HG03439 (cell line): ENCODE results near the gene MCC.

ENCODE experiments used
- ATAC-seq: cut with Tn5 transposase; IDR thresholded peaks from one replicate; pipeline ENCODE4 v1.9.1; 2021; ENCODE audit warnings: mild to moderate bottlenecking, moderate library complexity; ENCODE audit not compliant: unreplicated experiment

Gene MCC

DNA sequence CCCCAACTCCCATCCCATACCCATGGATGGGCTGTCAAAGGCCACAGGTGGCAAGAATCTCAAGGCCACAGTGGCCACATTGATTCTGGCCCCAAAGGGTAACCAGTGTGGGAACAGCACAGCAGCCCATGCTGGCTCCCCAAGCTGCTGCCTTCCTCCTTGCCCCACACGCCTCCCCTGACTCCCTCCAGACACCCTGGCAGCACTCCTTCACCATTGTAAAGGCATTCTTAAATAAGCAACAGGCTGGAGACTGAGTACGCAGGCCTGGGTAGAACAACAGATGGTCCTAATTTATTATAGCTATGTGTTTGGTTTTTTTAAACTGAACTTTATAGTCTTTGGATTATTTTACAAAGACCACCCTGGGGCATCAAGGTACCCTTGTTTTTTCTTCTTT, 212.3 kb downstream of the MCC start:
- ATAC-seq, result no peak

DNA sequence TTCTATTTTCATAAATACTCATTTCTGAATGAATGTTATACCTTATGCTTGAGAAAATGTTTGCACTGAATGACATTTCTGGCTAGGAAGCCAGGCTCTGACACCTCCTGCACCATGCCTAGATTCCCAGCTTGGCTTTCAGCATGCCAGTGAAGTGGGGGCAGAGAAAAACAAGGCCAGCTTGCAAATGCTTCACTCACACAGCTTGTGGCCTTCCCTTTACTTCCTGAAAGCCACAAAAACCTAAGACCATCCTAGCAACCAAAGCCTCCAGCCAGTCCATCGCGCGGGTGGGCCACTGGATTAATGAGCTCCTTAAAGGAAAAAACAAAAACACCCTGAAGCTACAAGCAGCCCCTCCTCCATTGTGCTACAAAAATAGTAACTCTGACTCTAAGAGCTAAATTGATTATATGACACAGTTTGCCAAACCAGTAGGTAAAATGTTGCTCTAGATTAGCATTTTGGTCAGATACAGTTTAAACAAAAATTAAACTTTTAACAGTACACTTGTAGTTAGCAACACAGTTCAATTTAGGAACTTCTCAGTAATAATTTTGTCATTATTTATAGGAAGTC, 213.3 kb downstream of the MCC start:
- ATAC-seq, result no peak

DNA sequence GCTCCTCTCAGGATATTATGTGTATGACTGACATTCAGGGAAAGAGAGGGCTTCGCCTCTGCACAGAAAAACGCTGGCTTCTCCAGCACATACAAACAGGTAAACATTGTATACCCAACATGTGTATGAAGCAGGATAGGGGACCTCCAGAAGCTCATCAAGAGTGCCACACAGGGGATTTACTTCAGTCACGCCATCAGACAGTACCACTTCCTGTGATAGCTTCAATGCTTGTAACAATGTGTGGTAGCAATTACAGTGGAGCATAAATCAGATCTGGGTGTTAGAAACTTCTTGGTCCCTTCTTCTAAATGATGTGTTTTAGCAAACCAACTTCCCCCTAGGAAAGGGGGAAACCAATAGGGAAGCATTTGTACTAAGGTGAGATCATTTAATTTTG, 214.3 kb downstream of the MCC start:
- no peak for ATAC-seq

DNA sequence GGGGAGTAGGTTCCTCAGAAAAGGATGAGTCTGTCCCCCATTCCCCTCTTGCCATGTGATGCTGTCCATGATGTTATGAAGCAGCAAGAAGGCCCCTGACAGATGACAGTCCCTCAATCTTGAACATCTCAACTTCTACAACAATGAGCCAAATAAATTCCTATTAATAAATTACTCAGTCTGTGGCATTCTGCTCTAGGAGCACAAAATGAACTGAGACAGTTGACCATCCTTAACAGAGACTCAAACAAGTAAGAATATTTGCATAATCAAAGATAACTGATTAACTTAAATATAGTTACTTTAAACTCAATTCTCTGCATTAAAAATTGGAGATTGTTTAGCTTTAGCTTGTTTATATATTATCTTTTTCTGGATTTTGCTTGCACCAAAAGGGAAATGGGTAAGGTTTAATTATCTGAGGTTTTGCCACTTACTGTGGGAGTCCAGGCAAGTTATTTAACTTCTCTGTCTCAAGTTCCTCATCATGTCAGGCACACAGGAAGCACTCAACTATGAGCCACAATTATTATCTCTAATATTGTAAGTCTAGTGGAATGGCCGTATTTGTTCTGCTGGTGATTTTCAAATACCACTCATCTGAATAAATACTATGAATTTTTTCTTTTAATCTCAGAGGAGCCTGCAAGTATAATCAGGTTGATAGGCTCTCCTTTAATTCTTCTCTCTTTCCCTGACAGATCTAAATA, 216.4 kb downstream of the MCC start:
- ATAC-seq, result no peak

DNA sequence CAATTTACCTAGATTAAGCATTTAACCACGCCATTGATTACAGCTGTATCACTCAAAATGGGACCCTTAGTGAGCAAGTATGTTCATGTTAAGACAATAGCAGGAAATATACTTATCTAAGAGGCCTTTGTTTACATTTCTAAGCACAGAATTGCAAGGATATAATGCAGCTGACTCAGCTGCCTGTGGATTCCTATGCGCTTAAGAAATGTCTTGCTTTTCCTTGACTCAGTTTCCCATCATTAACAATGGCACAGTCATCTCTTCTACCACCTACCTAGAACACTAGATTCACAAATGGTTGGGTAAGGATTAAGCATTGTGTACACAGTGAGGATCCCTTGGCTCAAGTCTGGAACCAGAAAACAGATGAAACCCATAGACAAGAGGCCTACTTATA, 217.2 kb downstream of the MCC start:
- no peak for ATAC-seq

DNA sequence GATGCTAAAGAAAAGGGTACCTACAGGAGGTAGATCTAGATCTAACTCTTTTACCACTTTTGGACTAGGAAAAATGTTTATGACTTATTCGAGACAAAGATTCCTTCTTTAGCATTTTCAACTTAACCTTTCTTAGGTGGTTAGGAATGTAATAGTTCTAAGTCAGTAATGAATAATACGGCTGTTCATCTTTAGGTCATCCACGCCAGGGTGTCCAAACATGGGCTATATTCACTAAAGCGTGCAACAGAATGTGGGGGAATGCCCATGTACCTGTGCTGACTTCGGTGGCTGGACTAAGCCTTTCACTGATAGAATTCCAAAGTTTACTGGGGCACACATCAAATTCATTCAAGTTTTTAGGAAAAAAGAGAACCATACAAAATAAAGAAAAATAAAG, 218.2 kb downstream of the MCC start:
- no peak for ATAC-seq

DNA sequence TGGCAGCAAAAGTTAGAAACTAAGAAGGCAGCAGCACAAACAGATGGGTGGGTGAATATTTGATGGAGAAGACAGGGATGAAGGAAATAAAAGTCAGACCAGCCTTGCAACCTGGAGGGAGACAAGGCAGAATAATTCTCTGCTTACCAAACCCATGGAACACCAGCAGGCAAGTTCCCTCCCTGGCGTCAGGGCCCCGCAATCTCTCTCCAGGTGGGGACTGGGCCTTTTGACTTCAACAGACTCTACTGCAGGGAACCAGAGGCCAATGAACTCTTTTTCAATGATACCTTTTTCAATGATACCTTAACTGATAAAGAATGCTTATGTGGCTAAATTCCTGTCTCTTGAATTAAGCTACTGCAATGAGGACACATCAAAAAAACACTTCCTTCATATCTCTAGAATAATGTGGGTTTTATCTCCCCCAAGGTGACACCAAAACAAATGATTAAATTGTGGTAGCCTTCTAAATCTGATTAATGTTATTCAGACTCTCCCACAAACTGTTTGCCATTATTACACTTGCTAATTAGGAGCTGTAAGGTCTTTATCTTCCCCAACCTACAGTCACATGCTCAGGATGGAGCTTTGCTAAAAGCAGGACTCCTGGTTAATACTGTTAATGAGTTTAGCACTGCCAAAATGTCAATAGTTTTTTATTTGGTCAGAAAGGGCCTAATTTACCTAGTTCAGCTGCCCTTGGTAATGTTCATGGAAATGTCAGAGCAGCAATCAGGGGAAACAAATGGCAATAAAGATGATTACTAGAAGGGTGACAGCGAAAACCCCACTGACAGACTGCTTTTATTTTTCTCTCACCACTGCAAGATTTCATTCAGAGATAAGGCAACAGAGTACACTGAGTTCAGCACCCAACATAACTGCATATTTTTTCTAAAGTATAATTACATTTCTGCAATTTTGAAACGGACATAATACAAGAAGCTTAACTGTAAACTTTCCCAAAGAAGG, 218.9 kb downstream of the MCC start:
- no peak for ATAC-seq

DNA sequence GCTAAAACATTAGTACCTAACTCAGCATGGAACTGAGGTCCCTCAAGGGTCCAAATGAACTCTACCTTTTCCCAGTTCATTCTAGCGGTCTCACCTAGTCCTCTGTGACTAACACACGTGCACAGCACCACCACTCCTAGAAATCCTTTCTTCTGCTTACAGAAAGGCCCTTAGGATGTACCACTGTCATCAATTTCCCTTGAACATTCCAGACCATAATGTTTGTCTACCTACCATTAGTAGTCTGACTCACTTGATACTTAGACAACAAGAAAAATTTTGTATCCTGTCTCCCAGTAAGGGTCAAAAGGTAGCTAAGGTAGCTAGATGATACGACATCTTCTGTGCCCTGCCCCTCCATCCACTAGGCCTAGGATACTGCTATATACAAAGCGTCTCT, 220.0 kb downstream of the MCC start:
- no peak for ATAC-seq

DNA sequence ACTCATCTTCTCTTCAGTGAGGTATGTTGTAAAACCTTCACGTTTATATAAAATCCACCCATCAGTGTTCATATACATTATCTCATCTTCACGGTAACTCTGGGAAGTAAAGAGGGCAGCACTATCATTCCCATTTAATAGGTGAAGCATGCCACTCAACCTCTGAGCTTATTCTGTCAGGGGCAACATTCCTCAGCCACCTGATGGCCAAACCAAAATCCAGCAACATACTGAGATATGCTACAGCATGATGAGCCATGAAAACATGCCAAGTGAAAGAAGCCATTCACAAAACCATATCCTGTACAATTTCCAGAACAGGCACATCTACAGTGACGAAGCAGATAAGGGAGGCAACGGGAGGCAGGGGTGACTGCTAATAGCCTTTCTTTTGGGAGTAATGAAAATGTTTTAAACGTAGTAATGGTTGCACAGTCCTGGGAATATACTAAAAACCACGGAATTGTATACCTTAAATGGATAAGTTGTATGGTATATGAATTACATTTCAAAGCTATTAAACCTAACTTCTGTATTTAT, 220.8 kb downstream of the MCC start:
- ATAC-seq, result no peak

DNA sequence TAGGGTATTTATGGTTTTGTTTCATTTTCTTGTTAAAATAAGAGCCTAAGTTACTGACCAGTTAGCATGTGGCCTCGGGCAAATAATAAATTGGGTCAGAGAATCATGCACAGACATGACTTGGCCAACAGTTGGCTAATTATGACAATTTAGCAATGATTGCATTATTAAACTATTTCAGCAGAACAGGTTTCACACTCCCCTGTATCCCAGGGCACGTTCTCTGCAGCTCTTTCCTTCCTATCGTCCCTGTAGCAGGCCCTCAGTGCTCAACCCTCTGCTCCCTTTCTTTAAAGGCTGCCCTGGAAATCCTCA, 221.4 kb downstream of the MCC start:
- ATAC-seq, result no peak

DNA sequence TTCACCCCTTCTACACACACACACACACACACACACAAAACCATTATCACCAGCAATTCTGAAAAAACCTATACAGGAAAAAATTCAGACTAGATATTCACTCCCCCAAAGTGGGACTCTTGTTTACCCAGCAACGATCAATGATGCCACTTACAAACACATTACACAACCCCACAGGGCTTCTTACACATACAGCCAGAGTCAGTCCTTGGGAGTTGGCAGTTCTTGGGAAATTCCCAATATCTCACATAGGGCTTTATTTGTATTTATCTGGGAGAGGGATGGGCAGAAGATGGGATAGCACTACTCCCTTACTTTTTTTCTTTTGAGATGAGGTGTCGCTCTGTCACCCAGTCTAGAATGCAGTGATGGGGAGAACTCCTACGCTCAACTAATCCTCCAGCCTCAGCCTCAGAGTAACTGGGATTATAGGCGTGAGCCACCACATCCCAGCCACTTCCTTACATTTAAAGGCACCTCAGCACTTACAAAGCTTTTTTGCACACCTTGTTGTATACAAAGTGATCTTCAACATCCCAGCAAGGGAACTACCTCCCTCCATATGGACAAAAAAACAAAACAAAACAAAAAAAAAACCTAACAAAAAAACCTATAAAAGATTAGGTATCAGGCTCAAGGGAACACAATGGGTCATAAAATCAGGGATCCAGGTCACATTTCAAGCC, 221.9 kb downstream of the MCC start:
- no peak for ATAC-seq

DNA sequence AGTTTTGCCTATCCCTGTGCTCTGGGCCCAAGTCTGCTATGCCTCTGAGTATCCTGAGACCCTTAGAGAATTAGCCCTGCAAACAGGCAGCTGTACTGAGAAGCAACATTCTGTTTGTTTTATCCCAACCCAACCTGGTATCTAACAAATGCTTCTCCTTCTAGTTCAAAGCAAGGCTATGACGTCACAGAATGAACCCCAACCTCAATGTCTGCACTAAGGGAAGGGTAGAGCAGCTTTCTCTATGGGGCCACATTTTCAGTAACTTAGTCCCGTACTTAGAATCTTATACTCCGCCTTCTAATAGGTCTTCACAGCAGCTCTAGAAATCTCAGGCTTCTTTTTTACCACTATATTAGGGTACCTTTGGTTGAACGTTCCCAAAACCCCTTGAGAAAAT, 223.1 kb downstream of the MCC start:
- no peak for ATAC-seq

DNA sequence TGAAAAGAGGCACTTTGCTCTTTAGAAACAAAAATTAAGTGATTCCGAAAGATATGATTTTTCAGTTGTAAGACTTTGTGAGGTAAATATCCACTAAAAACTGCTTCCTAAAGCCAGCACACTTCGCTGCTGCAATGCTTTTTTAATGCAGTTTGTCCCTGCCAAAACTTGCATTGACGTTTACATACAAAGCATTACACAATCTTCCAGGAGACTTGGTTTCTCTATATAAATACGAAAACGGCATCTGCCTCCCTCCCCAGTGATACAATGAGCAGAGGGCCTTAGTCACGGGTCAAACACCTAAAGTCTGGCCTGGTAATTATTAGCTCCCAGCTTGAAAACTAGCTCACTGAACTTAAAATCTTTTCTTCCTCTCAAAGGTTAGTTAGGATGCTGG, 224.2 kb downstream of the MCC start:
- ATAC-seq, result no peak

DNA sequence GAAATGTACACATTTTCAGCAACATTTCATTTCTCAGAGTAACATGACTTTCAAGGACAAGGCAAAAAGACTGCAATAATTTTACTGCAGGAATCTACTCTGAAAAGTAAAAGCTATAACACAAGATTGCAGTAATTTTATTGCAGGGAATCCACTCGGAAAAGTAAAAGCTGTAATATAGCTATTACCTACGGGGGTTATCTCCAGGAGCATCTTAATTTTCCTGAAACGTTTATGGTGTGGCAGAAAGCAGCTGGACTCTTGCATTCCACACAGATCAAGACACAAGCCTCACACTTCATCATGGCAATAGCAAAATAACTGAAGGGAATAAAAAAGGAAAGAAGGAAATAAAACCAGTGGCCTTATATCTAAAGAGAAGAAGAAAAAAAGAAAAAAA, 224.7 kb downstream of the MCC start:
- no peak for ATAC-seq

DNA sequence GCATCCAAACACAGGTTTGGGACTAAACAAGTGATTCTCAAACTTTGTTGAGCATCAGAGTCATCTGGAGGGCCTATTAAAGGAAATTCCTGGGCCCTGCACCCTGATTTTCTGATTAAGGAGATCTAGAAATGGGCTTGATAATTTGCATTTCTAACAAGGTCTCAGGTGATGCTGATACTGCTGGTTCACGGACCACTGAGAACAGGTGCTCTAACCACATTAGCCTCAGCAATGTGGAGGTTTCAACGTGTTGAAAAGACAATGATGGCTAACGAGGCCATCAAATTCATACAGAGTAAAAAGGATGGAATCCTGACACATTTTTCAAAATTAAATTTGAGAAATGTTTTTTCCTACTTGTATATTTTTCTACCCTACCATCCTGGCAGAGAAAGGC, 225.6 kb downstream of the MCC start:
- no peak for ATAC-seq

DNA sequence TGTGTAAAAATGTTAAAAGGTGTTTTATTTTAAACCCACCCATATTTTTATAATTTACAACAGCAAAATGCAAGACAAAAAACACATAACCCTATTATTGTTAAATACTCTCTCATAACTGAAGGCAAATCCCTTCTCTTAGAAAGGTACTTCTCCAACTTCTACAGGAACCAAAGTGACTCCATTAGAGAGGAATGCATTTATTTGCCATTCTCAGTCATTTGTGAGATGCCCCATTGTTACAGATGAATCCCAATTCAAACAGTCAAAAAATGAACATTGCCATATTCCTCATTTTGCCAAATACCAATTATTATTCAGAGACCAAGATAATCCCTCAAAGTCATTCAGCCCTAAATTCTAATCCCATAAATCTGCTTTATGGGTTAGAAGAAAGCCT, 229.2 kb downstream of the MCC start:
- ATAC-seq, result no peak

DNA sequence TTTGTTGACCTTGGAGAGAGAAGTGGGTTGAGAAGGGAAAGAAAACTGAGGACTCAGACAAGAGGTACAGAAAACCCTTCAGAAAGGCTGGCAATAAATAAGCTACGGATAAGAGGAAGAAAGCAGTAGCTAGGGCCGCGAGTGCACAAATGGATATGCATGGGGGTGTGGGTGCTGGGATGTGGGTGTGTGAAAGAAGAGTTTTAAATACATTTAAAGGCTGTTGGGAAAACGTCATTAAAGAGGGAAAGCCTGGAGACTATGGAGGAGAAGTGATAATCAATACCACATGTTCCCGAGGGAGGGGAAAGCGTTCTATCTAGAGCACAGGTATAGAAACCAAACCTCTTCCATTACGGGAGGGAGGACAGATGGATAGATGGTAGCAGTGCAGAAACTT, 230.7 kb downstream of the MCC start:
- ATAC-seq, result no peak

DNA sequence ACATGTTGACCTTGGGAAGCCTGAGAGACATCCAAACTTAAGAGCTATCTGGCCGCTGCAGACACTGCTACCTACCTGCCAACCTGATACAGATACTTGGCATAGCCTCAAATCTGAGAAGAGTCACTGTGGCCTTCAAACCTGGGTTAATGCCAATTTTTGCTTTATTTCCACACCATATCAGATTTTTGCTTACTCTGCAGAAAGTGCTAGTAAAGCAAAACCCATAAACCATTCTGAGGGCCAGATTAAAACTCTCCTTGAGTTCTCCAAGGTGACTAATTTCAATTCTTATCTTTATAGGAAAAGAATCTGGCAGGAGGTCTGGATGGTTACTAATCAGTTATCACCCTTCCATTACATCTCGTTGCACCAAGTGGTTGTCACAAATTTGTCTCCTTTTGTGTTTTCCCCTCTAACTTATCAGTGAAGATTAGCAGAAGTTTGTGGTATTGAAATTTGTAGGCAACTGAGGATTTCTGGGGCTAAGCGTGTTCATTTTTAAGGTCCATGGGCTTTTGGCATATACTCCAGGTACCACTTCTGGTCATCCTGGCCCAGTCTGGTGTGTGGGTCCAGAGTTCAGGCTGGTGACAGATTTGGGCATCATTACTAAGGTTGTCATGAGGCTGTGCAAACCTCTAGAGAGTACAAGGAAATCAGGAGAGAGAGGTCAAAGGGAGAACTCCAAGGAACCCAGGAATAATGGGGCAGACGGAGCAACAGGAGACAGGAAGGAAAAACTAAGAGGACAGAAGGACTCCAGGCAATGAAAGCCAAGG, 231.4 kb downstream of the MCC start:
- ATAC-seq, result no peak

DNA sequence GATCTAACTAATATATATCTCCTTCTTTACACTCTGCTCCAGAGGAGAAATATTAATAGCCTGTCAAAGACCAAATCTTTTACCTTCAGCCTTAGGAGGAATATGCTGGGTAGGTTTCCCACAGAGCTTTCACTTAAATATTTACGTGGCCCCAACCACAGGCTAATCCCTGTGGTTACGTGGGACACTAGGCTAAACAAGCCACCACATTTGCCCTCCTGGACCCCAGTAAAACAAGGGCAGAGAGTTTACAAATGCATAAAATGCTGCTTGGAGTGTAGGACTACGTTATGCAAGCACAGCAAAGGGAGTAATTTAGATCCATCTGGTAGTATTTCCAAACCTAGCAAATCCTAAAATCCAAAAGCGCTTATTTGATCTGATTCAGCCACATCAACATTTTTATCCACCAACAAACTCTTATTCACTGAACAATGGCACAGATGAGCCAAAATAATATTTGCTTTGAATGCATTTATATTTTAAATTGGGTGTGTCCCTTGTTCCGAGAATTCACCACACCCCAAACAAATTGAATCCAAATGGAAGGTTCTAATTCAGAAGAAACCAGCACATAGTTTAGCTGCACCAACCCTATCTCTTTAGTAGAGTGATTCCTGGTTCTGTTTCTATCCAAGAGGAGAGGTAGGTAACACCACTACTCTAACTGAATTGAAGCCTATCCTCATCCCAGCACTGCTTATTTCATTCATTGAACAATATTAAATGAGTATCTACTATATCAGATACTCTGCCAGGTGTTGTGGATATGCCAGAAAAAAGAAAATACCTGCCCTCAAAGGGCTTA, 232.5 kb downstream of the MCC start:
- no peak for ATAC-seq

DNA sequence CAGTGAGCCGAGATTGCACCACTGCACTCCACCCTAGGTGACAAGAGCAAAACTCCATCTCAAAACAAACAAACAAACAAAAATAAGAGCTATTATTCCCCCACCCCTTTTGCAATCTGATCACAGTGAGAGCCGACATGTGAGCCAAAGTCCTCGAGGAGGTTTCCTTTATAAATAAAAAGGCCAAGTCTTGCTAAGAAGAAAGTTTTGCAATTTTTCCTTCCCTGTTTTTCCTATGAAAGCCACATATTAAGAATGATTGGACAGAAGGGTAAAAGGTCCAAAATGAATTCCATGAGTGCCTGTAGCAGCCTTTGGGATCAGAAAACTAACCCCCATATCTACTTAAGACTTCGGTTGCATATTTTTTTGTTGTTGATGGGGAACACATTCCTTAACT, 233.1 kb downstream of the MCC start:
- ATAC-seq, result no peak
